ENCODE results near the gene SORCS2.

DNA sequence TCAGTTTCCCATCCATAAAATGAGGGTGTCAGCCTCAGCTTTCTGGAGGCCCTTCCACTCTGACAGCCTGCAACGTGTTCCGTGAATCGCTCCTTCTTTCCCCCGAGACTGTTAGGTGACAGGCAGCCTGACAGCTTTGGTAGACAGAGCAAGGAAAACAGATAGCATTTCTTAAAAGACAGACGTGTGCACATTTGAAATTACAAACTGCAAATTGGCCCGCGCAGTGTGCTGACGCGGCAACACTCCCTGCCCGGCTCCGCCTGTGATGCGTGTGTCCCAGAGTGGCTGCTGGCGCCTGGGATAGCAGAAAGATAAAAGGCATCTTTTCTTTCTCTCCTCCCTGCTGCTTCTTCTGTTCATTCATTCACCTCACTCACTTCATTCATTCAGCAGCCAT is 502.0 kb downstream of the SORCS2 start:
- TF ChIP-seq, protein P1, sequence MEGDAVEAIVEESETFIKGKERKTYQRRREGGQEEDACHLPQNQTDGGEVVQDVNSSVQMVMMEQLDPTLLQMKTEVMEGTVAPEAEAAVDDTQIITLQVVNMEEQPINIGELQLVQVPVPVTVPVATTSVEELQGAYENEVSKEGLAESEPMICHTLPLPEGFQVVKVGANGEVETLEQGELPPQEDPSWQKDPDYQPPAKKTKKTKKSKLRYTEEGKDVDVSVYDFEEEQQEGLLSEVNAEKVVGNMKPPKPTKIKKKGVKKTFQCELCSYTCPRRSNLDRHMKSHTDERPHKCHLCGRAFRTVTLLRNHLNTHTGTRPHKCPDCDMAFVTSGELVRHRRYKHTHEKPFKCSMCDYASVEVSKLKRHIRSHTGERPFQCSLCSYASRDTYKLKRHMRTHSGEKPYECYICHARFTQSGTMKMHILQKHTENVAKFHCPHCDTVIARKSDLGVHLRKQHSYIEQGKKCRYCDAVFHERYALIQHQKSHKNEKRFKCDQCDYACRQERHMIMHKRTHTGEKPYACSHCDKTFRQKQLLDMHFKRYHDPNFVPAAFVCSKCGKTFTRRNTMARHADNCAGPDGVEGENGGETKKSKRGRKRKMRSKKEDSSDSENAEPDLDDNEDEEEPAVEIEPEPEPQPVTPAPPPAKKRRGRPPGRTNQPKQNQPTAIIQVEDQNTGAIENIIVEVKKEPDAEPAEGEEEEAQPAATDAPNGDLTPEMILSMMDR (conservative IDR thresholded peaks at IDR 0.05; ENCODE audit: low read depth, low read length) = no peak
- no peak for TF ChIP-seq EZH2 (IDR thresholded peaks at IDR 0.05; ENCODE audit: low read length, unreplicated experiment)

Data from PC-3 (cell line).